Dermis microvascular lymphatic vessel endothelial cell (primary cell): ENCODE measurements around the gene L3MBTL3. TPM values are rescaled to one million over a fixed set of nuclear protein-coding genes. Genes with fewer than 3 reads are reported as not detected.
"Not testable (repeated sequence)": the region's sequence is repeated elsewhere in the genome, so short reads cannot be mapped to it uniquely, and the experiment has no call there.

Experiments used
- DNase-seq, 2 donors: peaks; one replicate each; pipeline versions ENCODE4 v3.0.0 to v3.0.0-alpha.2; 2010; ENCODE audit warnings: low read depth in 2 of 2
- total RNA-seq: library from RNA; depleted of rRNA; stranded (reverse); fragments of >200 nt; gene quantifications from 2 replicates; pipeline ENCODE4 v1.2.1, GENCODE V29; 2014

Gene L3MBTL3
- total RNA-seq, 1 donor from 2014 or later: 39.2 TPM

- no peak for DNase-seq
These were observed 118.4 kb downstream of the L3MBTL3 start for GRCh38 chr6:130136798-130137197.

- no peak for DNase-seq
These were observed 119.9 kb downstream of the L3MBTL3 start for GRCh38 chr6:130138116-130138908.

- no peak for DNase-seq
These were observed 120.5 kb downstream of the L3MBTL3 start for GRCh38 chr6:130138909-130139242.

DNA sequence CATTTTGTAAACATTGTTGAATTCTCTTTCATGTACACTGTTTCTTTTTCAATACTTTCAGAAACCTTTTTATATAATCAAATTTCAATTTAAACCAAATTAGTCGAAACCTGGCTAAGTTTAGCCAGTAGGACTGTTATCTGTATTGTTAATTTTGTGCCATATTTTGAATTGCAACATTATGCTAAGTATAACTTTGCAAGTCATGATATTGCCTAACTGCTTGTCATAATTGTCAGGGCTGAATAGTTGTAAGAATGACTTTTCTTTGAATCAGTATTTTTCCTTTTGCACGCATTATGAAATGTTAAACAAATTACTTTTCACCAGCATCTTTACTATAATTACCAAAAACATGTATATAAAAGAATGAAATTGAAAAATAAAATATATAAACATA, 121.7 kb downstream of the L3MBTL3 start:
- DNase-seq: no peak

GRCh38 chr6:130143709-130144108, 125.3 kb downstream of the L3MBTL3 start:
- no peak for DNase-seq

DNA sequence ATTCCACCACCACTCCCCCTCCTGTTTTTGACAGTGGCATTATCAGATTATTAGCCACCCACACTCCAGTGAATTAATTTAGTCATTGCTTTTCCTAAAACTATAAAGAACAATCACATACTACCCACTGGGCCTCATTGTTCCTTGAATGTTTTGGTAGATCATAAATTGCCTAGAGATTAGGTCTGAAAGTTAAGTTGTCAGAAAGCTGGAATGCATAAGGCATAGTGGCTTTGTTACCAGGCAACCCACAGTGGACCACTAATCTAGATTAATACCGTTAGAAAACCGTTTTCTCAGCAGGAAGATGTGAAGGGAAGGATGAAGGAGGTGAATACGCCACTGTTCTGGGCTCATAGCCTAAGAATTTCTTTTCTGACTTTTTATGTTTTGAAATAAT, 128.7 kb downstream of the L3MBTL3 start:
- no peak for DNase-seq

DNA sequence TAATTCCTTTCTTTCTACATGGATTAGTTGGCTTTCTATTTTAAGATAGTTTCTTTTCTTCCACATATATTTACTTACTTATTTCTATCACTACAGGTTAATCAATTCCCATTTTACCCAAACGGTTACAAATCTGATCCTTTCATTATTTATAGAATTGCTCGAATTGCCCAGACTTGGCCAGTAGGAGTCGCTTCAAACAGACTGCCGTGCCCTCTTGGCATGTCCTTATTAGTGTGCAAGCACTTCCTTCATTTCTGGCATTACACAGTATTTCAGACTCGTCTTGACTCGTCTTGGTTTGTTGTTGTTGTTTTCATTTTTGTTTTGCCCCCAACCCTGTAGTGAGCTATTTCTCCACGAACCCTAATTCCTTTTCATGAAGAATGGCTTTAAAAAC, 129.8 kb downstream of the L3MBTL3 start:
- DNase-seq: no peak

DNA sequence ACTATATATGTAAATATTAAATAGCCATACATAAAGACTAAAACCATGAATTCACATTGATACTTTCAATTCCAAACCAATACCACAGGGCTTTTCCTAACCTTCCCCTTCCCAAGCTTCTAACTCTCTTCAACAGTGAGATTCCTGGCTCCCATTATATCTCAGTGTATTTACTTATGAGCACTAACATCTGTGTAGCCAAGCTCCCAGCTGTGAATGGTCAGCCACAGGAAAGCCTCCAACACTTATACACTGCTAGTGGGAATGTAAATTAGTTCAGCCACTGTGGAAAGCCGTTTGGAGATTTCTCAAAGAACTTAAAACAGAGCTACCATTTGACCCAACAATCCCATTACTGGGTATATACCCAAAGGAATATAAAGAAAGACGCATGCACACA, 130.6 kb downstream of the L3MBTL3 start:
- not testable (repeated sequence) for DNase-seq

GRCh38 chr6:130150906-130151305, 132.5 kb downstream of the L3MBTL3 start:
- no peak for DNase-seq

DNA sequence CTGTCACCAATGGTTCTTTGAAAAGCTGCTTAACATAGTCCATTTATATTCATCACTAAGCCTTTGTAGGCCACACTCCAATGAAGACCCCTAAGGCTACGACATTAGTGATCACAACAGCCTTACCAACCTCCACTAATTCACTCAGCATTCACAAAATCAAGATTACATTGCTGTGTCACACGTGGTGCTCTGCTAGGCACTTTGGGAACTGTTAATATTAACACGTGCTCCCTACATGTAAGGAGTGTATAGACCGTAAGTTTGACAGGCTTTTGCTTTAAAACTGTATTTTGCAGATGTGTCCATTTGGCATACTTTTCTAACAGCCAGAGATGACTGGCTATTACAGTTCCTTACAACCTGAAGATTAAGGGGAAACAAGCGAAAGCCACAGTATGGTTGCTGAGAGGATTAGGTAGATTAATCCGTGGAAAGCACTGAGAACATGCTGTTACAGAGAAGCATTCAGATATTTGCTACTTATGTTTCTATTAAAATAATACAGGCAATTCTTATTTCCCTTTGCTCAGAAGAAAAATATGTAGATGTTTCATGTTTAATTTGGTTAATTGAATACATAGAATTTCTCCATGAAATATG, 134.6 kb downstream of the L3MBTL3 start:
- no peak for DNase-seq

DNA sequence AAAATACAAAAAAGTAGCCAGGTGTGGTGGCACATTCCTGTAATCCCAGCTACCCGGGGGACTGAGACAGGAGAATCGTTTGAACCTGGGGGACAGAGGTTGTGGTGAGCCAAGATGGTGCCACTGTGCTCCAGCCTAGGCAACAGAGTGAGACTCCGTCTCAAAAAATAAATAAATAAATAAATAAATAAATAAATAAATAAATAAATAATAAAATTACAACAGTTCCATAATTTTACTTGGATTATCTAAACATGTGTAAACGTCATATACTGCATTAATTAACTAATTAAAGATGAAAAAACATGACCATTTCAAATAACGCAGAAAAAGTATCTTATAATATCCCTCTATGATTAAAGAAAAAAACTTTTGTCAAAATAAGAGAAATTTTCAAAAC, 138.5 kb downstream of the L3MBTL3 start:
- DNase-seq: no peak

- no peak for DNase-seq
These were observed 139.7 kb downstream of the L3MBTL3 start for GRCh38 chr6:130158056-130158455.

DNA sequence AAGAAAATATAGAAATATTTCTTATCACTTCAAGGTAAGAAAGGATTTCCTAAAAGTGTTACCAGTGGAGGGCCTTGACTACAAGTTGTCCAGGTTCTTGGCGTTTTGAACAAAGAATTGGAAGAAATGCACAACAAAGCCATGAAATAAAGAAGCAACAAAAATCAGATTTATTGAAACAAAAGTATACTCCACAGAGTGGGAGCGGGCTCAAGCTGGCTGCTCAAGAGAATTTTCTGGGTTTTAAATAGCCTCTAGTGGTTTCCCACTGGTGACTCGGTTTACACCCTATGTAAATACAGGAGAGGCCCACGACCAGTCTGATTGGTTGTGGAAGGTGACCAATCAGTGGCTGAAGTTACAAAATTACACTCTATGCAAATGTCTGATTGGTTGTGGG, 140.2 kb downstream of the L3MBTL3 start:
- no peak for DNase-seq

GRCh38 chr6:130159956-130160355, 141.6 kb downstream of the L3MBTL3 start:
- no peak for DNase-seq

- DNase-seq: no peak
These were observed 143.5 kb downstream of the L3MBTL3 start for GRCh38 chr6:130161683-130162404.

GRCh38 chr6:130162421-130162820, 144.0 kb downstream of the L3MBTL3 start:
- no peak for DNase-seq

- DNase-seq: no peak
These were observed 144.9 kb downstream of the L3MBTL3 start for GRCh38 chr6:130163266-130163665.

GRCh38 chr6:130164251-130164650, 145.9 kb downstream of the L3MBTL3 start:
- no peak for DNase-seq

- no peak for DNase-seq
These were observed 149.3 kb downstream of the L3MBTL3 start for GRCh38 chr6:130167655-130168054.

DNA sequence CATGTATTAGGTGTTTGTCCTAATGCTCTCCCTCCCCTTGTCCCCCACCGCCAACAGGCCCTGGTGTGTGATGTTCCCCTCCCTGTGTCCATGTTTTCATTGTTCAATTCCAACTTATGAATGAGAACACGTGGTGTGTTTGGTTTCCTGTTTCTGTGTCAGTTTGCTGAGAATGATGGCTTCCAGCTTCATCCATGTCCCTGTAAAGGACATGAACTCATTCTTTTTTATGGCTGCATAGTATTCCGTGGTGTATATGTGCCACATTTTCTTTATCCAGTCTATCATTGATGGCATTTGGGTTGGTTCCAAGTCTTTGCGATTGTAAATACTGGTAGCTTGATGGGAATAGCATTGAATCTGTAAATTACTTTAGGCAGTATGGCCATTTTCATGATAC, 151.8 kb downstream of the L3MBTL3 start:
- not testable (repeated sequence) for DNase-seq

DNA sequence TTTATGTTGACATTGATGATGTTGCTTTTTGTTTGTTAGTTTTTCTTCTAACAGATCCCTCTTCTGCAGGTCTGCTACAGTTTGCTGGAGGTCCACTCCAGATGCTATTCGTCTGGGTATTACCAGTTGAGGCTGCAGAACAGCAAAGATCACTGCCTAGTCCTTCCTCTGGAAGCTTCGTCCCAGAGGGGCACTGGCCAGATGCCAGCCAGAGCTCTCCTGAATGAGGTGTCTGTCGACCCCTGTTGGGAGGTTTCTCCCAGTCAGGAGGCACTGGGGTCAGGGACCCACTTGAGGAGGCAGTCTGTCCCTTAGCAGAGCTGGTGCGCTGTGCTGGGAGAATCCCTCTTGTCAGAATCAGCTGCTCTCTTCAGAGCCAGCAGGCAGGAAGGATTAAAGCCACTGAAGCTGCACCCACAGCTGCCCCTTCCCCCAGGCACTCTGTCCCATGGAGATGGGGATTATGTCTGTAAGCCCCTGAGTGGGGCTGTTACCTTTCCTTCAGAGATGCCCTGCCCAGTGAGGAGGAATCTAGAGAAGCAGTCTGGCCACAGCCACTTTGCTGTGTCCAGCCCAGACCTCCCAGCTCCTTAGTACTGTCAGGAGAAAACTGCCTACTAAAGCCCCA, 155.1 kb downstream of the L3MBTL3 start:
- DNase-seq: not testable (repeated sequence)

- no peak for DNase-seq
These were observed 158.0 kb downstream of the L3MBTL3 start for GRCh38 chr6:130176378-130176777.
